Nephron (organoid): ENCODE data around the gene SH2D6.

ENCODE experiments used
- H3K27ac Mint-ChIP-seq, 3 experiments: 2 replicates each; pipeline ENCODE4 v1.8.0; 2020; ENCODE audit warnings: mixed read lengths in 3 of 3, mild to moderate bottlenecking in 2 of 3, moderate library complexity in 1 of 3
- H3K27me3 Mint-ChIP-seq: 2 replicates; pipeline ENCODE4 v1.8.0; 2021; ENCODE audit warnings: low read depth, mild to moderate bottlenecking, moderate library complexity, mixed read lengths
- H3K36me3 Mint-ChIP-seq: 2 replicates; pipeline ENCODE4 v1.8.0; 2020; ENCODE audit warnings: low read depth, mixed read lengths
- H3K4me1 Mint-ChIP-seq: 2 replicates; pipeline ENCODE4 v1.8.0; 2020; ENCODE audit warnings: mixed read lengths
- H3K4me3 Mint-ChIP-seq, 3 experiments: 2 replicates each; pipeline ENCODE4 v1.8.0; 2020; ENCODE audit warnings: mild to moderate bottlenecking in 3 of 3, mixed read lengths in 3 of 3, moderate library complexity in 2 of 3
- H3K9me3 Mint-ChIP-seq: 2 replicates; pipeline ENCODE4 v1.8.0; 2020; ENCODE audit warnings: mixed read lengths
- TF ChIP-seq, protein P1 (sequence below), 3 experiments: fragments of 200-600 bp; sonication (generic); IDR thresholded peaks; one replicate each; pipeline ENCODE4 v1.5.0; 2021; ENCODE audit warnings: antibody characterized with exemption in 3 of 3; ENCODE audit not compliant: unreplicated experiment in 3 of 3

Gene SH2D6

DNA sequence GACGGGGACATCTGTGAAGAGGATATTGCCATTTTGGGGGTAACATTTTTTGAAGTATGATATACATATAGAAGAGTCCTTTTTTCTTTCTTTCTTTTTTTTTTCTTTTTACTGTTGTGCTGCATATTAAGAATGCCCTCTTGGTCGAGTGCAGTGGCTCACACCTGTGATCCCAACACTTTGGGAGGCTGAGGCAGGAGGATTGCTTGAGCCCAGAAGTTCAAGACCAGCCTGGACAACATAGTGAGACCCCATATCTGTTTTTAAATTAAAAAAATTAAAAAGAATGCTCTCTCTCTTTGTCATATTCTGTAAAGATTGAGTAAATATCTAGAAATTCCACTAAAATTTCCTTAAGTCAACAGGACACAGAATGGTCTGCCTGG, 3.6 kb downstream of the SH2D6 start:
- Mint-ChIP-seq H3K27me3 (no peaks in the 10 kb centered on the region), H3K4me1 (peaks cover 37% of the 10 kb centered on the region), H3K36me3 (no peaks in the 10 kb centered on the region), H3K27ac (peak overlapping the region; percentile 94 to 98 (median 97)), H3K4me3 (peak overlapping the region in 1 of 3 experiments; percentile 13), H3K9me3 (no peaks in the 10 kb centered on the region)
- TF ChIP-seq, protein P1, sequence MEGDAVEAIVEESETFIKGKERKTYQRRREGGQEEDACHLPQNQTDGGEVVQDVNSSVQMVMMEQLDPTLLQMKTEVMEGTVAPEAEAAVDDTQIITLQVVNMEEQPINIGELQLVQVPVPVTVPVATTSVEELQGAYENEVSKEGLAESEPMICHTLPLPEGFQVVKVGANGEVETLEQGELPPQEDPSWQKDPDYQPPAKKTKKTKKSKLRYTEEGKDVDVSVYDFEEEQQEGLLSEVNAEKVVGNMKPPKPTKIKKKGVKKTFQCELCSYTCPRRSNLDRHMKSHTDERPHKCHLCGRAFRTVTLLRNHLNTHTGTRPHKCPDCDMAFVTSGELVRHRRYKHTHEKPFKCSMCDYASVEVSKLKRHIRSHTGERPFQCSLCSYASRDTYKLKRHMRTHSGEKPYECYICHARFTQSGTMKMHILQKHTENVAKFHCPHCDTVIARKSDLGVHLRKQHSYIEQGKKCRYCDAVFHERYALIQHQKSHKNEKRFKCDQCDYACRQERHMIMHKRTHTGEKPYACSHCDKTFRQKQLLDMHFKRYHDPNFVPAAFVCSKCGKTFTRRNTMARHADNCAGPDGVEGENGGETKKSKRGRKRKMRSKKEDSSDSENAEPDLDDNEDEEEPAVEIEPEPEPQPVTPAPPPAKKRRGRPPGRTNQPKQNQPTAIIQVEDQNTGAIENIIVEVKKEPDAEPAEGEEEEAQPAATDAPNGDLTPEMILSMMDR (IDR thresholded peaks at IDR 0.05; ENCODE audit: unreplicated experiment in 3 of 3): no peak

DNA sequence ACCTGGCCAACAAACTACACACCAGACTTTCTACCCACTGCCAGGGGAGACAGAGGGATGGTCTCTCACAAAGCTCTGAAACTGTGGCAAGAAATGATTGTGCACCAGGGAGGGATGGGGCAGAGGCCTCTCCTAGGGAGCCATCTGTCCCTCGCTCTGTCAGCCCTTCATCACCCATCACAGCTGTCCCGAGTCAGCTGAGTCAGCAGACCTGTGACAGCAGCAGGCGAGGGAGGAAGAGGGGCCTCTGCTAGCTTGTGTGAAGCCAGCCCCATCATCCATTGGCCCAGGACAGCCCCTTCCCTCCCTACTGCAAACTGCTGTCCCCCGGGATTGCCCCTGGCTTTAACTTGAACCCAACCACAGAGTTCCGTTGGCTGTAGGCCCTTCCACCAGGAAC, 5.0 kb downstream of the SH2D6 start:
- H3K36me3 Mint-ChIP-seq: no peaks in the 10 kb centered on the region
- peaks cover 37% of the 10 kb centered on the region for H3K4me1 Mint-ChIP-seq
- TF ChIP-seq, protein P1 (IDR thresholded peaks at IDR 0.05; ENCODE audit: unreplicated experiment in 3 of 3): no peak

DNA sequence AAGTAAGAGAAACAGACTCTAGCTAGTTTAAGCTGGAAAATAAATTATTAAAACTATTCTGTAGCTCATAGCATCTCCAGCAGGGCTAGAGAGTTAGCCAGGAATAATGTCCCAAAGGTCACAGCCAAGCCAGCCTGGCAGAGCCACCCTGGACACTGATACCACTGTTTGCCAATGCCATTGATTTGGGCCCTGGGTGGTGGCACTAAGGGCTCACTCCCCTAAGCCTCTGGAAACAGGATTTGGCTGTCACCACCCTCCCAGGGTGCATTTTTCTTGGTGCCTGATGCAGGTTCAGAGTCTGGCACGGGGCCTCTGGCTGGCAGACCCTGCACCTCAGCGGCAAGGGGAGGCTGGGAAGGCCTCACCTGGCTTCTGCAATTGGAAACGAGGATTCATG, 7.1 kb downstream of the SH2D6 start:
- Mint-ChIP-seq H3K36me3 (no peaks in the 10 kb centered on the region), H3K27ac (no peak overlapping the region), H3K9me3 (no peaks in the 10 kb centered on the region), H3K4me3 (no peak overlapping the region), H3K27me3 (no peaks in the 10 kb centered on the region), H3K4me1 (peaks cover 24% of the 10 kb centered on the region)
- TF ChIP-seq, protein P1 (IDR thresholded peaks at IDR 0.05; ENCODE audit: unreplicated experiment in 3 of 3): no peak

More for the DNA sequence above, 5.0 kb downstream of the SH2D6 start:
- Mint-ChIP-seq H3K9me3 (no peaks in the 10 kb centered on the region), H3K4me3 (peak overlapping the region in 1 of 3 experiments; percentile 40), H3K27me3 (no peaks in the 10 kb centered on the region), H3K27ac (peak overlapping the region; percentile 78 to 98 (median 90))

DNA sequence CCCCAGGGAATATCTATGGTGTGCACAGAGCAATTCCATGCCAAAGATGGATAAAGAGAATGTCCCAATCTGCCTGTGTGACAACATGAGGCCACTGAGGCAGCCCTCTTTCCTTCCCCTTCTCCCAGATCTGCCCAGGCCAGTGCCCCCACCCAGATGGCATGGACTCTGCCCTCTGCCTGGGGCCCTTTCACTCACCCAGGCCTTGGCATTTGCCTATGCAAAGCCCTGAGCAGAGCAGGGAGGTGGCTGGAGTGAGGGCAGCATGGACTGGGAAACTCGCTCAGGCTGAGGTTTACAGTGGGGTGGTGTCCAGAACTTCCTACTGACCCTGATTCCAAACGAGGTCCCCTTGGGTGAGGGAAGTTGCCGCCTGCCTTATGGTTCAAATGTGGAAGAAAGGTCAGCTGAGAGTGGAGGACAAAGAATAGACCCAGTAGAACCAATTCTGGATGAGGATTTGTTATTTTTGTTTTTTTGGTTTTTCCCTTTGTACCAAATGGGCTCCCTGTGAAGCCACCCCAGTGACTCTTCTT, 8.9 kb downstream of the SH2D6 start:
- no peak overlapping the region for H3K27ac Mint-ChIP-seq
- H3K27me3 Mint-ChIP-seq: no peaks in the 10 kb centered on the region
- TF ChIP-seq, protein P1 (IDR thresholded peaks at IDR 0.05; ENCODE audit: unreplicated experiment in 3 of 3): no peak
- H3K4me1 Mint-ChIP-seq: peaks cover 19% of the 10 kb centered on the region
- H3K36me3 Mint-ChIP-seq: no peaks in the 10 kb centered on the region
- no peaks in the 10 kb centered on the region for H3K9me3 Mint-ChIP-seq
- H3K4me3 Mint-ChIP-seq: no peak overlapping the region

DNA sequence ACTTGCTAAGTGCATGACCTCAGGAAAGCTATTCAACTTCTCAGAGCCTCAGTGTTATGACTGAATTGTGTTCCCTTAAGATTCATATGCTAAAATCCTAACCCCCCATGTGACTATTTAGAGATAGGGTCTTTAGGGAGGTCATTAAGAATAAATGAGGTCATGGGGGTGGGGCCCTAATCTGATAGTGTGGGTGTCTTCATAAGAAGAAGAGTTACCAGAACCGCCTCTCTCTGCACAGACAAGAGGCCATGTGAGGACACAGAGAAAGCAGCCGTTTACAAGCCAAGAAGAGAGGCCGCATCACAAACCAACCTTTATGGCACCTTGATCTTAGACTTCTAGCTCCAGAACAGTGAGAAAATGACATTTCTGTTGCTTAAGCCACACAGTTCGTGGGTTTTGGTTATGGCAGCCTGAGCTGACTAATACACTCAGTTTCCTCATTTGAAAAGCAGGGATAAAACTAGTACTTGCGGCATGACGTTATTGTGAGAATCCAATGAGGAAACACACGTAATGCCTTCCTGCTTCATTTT, 9.9 kb downstream of the SH2D6 start:
- peaks cover under 1% of the 10 kb centered on the region for H3K27me3 Mint-ChIP-seq
- TF ChIP-seq, protein P1 (IDR thresholded peaks at IDR 0.05; ENCODE audit: unreplicated experiment in 3 of 3): no peak
- peaks cover 19% of the 10 kb centered on the region for H3K4me1 Mint-ChIP-seq
- H3K27ac Mint-ChIP-seq: peak overlapping the region in 1 of 3 experiments; percentile 59
- no peaks in the 10 kb centered on the region for H3K9me3 Mint-ChIP-seq
- no peaks in the 10 kb centered on the region for H3K36me3 Mint-ChIP-seq
- H3K4me3 Mint-ChIP-seq: no peak overlapping the region
